GM21619 (cell line): ENCODE data around the gene DPF3.

ENCODE experiments used
- ATAC-seq: cut with Tn5 transposase; IDR thresholded peaks from one replicate; pipeline ENCODE4 v1.9.1; 2021; ENCODE audit not compliant: unreplicated experiment

The DPF3 gene

DNA sequence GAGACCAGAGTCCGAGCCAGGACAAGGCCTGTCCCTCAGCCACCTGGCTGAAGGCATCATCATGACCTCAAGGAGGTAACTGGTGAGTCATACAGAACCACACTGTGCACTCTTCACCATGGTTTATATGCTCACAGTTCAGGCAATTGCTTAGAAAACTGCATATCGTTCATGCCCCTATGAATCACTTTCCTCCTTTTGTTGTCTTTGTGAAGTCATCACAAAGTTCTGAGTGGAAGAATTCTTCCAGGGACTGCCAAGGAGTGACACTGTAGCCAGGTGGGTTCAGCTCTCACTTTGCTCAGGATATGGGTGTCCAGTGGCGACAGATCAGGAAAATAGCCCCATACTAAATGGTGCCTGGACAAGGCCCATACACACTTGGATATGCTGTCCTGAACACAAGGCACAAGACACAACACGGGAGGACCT, 92.5 kb downstream of the DPF3 start:
- no peak for ATAC-seq

DNA sequence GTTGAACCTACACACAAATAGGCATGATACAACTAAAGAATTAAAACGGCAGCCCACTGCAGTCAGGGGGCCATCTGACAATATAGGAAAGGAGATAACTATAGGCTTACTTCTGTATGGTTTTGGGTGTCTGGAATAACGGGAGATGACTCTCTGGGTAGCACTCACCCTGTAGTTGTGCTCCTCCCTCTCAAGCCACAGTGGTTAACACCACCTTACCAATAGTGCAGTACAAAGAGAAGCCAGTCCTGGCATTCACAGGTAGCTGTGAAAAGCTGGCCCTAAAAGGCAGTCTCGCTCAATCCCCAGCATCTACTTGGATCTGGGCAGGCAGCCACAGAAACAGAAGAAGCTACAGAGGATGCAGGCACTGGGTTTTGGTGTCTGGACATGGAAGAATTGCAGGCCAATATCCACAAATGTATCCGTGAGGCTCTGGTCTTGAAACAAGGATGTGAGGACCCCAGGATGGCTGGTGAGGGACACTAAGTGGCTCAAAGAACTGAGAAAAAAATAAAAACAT, 93.0 kb downstream of the DPF3 start:
- ATAC-seq: no peak

- ATAC-seq: no peak
Measured at GRCh38 chr14:72800296-72800695, 93.6 kb downstream of the DPF3 start.

DNA sequence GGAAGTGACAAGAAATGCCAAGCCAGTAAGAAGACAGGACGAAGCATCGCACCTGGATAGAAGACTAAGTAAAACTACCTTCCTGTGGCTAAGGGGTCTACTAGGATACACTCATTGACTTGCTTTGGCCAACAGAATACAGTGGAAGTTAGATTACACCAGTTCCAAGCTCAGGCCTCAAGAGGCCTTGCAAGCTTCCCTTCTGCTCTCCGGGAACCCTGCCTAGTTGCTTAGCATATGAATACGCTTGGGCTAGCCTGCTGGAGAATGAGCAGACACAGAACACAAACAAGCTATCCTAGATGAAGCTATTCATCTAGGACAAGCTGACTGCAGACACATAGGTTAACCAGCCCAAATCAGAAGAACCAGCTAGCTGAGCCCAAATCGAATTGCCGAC, 97.0 kb downstream of the DPF3 start:
- no peak for ATAC-seq

GRCh38 chr14:72793156-72793939, 100.6 kb downstream of the DPF3 start:
- ATAC-seq: no peak

DNA sequence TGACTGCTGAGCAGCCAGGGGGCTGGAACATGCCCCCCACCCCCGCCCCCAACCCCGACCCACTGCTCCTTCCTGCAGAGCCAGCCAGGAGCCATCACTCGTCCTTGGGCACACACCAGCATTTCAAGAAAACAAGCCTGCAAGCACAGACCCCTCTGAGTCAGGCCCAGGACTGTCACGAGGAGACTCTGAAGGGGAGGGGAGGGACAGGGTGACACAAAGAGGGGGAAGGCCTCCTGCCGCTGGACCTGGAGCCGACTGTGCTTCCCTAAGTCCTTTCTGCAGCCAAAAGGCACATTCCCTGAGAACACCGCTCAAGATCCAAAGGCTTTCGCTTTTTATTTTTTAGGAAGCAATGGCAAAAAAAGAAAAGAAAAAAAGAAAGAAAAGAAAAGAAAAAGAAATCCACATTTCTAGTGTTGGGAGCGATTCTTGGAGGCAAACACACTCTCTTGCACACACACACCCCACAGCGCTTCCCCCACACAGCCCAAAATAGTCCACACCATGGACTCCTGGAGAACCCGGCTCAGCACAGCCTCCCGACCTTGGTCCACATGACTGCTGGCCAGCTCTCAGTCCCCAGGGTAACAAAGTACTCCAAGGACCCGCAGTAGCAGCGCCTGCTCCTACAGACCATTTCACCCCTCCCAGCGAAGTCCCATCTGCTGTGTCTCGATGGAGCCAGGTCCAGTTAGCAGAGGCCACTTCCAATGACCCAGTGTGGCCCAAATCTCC, 101.7 kb downstream of the DPF3 start:
- no peak for ATAC-seq

DNA sequence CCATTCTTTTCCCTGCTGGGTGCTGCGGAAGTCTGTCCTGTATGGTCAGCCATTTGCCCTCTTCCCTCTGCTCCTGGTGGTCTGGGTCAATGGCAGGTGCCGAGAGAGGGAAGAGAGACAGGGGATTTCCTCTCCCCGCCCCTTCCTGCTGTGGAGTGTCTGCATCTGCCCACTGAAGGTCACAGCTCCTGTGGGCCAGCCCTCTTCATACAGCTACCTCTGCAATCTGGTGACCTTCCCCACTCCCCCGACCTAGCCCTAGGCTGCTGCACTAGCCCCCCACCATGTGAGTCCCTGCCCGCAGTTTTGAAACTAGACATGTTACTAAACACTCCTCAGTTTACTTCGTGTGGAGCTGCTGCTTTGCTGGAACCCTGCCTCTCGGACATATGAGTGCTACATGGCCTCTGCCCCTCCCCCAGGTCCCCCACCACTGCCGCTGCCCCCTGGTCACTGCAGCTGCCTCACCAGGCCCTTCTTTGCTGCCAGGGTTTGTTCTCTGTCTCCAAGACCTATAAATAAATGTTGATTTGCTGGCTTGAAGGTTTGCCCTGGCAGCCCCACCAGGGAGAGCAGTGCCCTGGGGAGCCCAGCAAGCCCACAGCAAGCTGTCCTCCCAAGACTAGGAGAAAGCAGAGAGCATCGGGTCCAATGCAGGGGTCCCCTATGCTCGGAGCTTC, 102.9 kb downstream of the DPF3 start:
- ATAC-seq: no peak

GRCh38 chr14:72788972-72789728, 104.8 kb downstream of the DPF3 start:
- ATAC-seq: no peak

DNA sequence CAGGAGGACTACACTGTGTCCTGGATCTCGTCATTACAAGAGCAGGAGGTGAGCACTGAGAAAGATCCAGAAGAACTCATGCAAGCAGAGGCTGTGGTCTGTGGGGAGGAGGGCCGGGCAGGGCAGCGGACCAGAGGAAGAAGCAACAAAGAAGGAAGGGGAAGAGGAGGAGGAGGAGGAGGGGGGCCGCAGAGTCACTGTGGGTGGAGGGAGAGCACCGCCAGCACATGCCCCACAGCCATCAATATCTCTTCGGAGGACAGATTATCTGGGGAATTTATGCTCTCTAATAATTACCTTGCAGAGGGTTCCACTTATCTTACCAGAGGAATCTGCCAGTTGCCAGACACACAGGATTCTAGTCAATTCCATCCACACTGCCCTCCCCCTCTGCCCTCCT, 105.6 kb downstream of the DPF3 start:
- no peak for ATAC-seq

GRCh38 chr14:72787841-72788240, 106.1 kb downstream of the DPF3 start:
- no peak for ATAC-seq

DNA sequence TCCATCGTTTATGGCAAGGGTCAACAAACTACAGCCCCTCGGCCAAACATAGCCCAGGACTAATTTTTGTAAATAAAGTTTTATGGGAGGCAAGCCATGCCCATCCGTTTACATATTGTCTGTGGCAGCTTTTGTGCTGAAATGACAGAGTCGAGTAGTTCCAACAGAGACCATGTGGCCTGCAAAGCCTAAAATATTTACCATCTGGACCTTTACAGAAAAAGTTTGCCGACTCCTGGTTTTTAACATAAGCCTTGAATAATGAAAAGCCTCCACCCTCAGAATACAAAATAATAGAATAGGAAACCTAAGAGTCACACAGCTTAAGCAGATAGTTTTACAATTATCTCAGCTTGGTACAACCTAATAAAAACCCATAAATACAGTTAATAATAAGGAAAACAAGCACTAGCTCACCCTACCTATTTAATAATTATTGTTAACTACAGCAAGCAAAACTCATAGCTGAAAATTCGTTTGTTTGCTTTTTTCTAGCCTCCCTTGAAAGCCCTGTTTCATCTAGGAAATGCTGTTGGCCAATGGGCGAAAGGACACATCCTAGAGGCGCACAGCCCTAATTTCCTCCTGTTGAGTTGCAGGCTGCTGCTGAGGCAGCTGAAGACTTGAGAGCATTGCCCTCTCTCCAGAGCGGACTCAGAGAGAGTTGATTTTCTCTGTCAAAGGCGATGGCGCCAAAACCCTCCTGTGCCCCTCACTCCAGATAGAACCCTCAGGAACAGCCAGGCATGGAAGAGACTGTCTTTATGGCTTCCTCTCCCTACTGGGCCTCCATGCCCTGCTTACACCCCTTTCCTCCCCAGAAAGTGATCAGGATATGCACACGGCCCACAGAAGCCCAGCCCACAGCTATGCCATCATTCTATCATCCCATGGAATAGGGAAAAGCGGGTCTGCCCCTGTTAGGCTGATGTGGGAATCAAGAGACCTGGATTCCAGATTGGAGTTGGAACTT, 107.2 kb downstream of the DPF3 start:
- ATAC-seq: no peak

DNA sequence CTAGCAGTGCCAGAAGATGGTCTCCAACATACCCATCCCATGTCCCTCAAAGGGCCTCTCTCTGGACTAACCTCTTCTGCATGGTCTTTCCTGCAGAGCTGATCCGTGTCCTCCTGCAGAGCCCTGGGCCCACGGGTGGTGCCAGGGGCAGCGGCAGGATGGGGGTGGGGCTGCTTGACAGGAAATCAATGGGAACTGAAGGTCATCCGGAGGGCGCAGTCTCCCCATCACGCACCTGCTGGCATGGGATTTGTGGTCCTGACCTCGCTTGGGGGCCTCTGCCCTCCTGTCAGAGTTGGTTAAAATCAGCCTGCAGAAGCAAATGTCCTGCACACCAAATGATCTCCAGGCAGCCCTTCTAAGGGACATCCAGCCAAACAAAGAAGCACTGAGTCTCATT, 110.2 kb downstream of the DPF3 start:
- ATAC-seq: no peak

- no peak for ATAC-seq
Measured at GRCh38 chr14:72782817-72783216, 111.1 kb downstream of the DPF3 start.

DNA sequence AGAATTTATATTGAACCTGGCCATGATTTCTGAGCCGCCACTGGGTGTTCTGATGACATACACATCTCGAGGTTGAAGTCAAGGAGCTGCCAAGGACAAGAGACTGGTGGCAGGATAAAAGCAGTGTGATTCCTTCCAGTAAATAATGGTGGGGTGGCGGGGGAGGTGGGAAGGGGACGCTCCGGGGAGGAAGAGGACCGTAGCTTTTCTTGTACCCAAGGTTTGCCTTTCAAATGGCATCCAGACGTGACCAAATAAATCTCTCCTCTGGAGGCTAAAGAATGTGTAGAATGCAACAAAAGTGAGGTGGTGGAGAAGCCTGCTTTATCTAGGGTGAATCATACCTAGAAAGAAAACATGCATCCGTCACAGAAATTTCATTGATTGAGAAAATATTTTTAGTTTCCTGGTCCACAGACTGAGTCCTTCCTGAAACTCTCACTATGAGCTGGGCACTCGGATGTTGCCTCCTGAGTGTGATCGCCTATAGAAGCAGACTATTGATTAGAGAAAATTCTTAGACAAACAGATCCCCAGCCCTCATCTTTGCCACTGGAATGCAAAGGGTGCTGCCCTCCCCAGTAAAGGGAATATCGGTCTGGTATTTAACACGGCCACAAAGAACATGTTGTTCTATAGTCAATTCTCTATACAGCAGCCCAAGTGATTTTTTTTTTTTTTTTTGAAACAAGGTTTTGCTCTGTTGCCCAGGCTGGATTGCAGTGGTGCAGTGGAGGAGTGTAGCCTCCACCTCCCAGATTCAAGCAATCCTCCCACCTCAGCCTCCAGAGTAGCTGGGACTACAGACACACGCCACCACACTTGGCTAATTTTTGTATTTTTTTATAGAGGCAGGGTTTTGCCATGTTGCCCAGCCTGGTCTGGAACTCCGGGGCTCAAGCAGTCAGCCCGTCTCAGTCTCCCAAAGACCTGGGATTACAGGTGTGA, 112.1 kb downstream of the DPF3 start:
- no peak for ATAC-seq

DNA sequence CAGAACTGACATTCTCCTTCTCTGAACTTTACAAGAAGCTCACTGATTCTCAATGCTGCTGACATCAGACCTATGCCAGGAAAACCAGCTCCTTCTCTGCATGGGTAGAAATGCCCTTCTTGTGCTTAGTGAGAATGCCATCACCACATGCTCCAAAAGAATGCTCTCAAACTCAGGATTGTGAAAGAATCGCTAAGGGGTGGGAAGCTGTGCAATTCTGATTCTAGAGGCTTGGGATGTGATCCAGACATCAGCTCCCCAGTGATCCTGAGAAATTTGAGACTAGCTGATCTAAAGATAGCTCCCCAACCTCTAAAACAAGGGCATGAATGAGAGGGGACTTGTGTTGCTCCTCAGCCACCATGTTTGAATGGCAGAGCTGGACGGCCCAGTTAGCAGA, 113.2 kb downstream of the DPF3 start:
- ATAC-seq: no peak

- ATAC-seq: no peak
Measured at GRCh38 chr14:72779679-72780078, 114.2 kb downstream of the DPF3 start.

DNA sequence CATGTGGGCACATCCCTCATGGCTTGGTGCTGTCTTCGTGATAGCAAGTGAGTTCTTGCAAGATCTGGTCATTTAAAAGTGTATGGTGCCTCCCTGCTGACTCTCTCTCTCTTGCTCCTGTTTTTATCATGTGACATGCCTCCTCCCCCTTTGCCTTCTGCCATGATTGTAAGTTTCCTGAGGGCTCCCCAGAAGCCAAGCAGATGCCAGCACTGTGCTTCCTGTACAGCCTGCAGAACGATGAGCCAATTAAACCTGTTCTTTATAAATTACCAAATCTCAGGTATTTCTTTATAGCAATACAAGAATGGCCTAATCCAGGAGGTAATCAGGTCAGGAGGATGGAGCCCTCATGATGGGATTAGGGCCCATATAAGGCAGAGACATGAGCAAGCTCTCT, 116.3 kb downstream of the DPF3 start:
- ATAC-seq: no peak

GRCh38 chr14:72776701-72777261, 117.1 kb downstream of the DPF3 start:
- no peak for ATAC-seq
